NT2/D1 (cell line): Measurements from ENCODE around the gene MRPS10.

Experiments used
- DNase-seq: peaks from one replicate; pipeline ENCODE4 v3.0.0-alpha.2; 2011; ENCODE audit warnings: low read depth, low spot score
- H3K27me3 ChIP-seq: 2 replicates; pipeline ENCODE4 v1.6.0; 2011; ENCODE audit warnings: mild to moderate bottlenecking; ENCODE audit not compliant: insufficient read length, insufficient read depth
- H3K36me3 ChIP-seq: 2 replicates; pipeline ENCODE4 v1.6.1; 2011; ENCODE audit warnings: mild to moderate bottlenecking, low read length, mixed read lengths; ENCODE audit not compliant: insufficient read depth, insufficient read length
- H3K4me1 ChIP-seq: 2 replicates; pipeline ENCODE4 v1.5.1; 2011; ENCODE audit not compliant: insufficient read depth, insufficient read length
- H3K4me3 ChIP-seq: 2 replicates; pipeline ENCODE4 v1.5.1; 2011; ENCODE audit warnings: low read depth; ENCODE audit not compliant: insufficient read length
- H3K9ac ChIP-seq: 2 replicates; pipeline ENCODE4 v1.6.0; 2011; ENCODE audit warnings: low read depth; ENCODE audit not compliant: insufficient read length
- H3K9me3 ChIP-seq: 2 replicates; pipeline ENCODE4 v1.5.1; 2011; ENCODE audit warnings: mild to moderate bottlenecking, low read length; ENCODE audit not compliant: insufficient read depth
- SUZ12 ChIP-seq: IDR thresholded peaks from 2 replicates; pipeline ENCODE4 v1.6.1; 2011; ENCODE audit not compliant: insufficient read length, insufficient read depth; ENCODE audit errors: extremely low read depth
- YY1 ChIP-seq: IDR thresholded peaks from 2 replicates; pipeline ENCODE4 v1.6.1; 2011; ENCODE audit not compliant: insufficient read length, insufficient read depth
- ZNF274 ChIP-seq: IDR thresholded peaks from 2 replicates; pipeline ENCODE4 v1.6.1; 2011; ENCODE audit warnings: mild to moderate bottlenecking, low read depth, low read length

The MRPS10 gene

GRCh38 chr6:42260396-42260888 lies 42.8 kb upstream of the MRPS10 start:
- Histone ChIP-seq H3K4me3 (no peak overlapping the region), H3K27me3 (no peaks in the 10 kb centered on the region), H3K36me3 (peaks cover 24% of the 10 kb centered on the region), H3K9ac (no peak overlapping the region), H3K4me1 (peaks cover 7% of the 10 kb centered on the region), H3K9me3 (no peaks in the 10 kb centered on the region)
- TF ChIP-seq SUZ12: no peak
- TF ChIP-seq YY1: no peak
- no peak for TF ChIP-seq ZNF274
- DNase-seq: no peak

- H3K4me3 ChIP-seq: no peak overlapping the region
Observed at GRCh38 chr6:42259841-42260395, 42.3 kb upstream of the MRPS10 start.

GRCh38 chr6:42259286-42259685 lies 41.6 kb upstream of the MRPS10 start:
- TF ChIP-seq YY1 (no peak), ZNF274 (no peak), SUZ12 (no peak)
- Histone ChIP-seq H3K4me1 (peaks cover 7% of the 10 kb centered on the region), H3K36me3 (peaks cover 36% of the 10 kb centered on the region), H3K4me3 (no peak overlapping the region), H3K9me3 (no peaks in the 10 kb centered on the region), H3K9ac (no peak overlapping the region), H3K27me3 (no peaks in the 10 kb centered on the region)
- no peak for DNase-seq

More at GRCh38 chr6:42259841-42260395, 42.3 kb upstream of the MRPS10 start:
- peaks cover 7% of the 10 kb centered on the region for H3K4me1 ChIP-seq
- DNase-seq: no peak
- TF ChIP-seq YY1: no peak
- TF ChIP-seq SUZ12: no peak
- TF ChIP-seq ZNF274: no peak
- H3K36me3 ChIP-seq: peaks cover 30% of the 10 kb centered on the region
- no peaks in the 10 kb centered on the region for H3K27me3 ChIP-seq
- no peak overlapping the region for H3K9ac ChIP-seq
- no peaks in the 10 kb centered on the region for H3K9me3 ChIP-seq

DNA sequence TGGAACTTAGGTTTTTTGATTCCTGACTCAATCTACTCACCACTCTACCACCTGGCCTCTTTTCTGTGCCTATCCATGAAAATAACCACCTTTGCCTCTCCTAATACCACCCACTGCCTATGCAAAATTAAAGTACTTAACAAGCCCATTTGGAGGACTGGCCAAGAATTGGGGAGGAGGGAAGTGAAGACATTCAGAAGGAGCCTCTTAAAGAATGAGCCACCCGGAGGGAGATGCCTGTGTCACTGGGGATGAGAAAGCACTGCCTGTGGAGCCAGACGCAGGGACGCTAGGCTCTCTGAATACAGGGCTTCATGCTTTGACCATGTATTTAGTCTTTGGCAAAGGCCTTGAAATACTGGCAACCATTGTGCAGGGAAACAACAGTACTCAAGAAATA lies 40.0 kb upstream of the MRPS10 start:
- Histone ChIP-seq H3K4me1 (peaks cover 3% of the 10 kb centered on the region), H3K36me3 (peaks cover 39% of the 10 kb centered on the region), H3K27me3 (no peaks in the 10 kb centered on the region), H3K9ac (no peak overlapping the region), H3K4me3 (no peak overlapping the region), H3K9me3 (no peaks in the 10 kb centered on the region)
- DNase-seq: peak; percentile 71
- no peak for TF ChIP-seq ZNF274
- TF ChIP-seq SUZ12: no peak
- no peak for TF ChIP-seq YY1

DNA sequence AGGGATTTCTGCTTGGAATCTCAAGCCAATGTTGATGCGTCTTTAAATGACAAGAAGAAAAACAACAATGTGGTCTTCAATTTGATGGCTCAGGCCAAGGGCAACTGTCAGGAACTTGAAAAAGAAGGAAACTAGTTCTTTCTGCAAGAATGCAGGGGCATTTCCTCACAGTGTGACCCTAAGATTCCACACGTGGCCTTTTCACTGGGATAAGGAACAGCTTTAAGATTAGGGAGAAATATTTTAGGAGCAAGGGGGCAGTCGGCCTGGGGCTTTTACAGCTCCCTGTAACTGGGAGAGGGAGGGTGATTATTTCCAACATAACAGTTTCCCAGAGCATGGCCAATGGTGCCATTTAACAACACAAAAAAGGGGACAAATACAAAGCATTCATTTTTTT lies 39.4 kb upstream of the MRPS10 start:
- Histone ChIP-seq H3K27me3 (no peaks in the 10 kb centered on the region), H3K9ac (no peak overlapping the region), H3K36me3 (peaks cover 39% of the 10 kb centered on the region)

DNA sequence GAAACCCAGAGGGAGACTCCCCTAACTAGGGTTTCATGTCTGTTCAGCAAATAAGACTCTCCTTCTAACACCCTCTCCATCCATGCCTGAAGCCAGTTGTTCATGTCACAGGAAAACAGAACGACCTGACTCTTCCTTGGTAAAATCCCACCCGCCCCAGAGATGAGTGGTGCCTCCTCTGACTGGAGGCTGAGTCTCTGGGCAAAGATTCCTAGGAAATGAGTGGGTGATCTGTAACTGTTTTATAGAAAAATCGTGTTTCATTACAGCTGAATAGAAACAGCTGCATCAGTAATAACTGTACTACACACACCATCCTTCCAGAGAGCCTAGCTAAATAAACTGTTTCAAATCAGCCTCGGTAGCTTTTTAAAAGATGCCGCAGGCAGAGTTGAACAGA lies 37.4 kb upstream of the MRPS10 start:
- no peak overlapping the region for H3K4me3 ChIP-seq
- no peak for DNase-seq
- H3K36me3 ChIP-seq: peaks cover 41% of the 10 kb centered on the region
- no peak overlapping the region for H3K9ac ChIP-seq
- H3K27me3 ChIP-seq: no peaks in the 10 kb centered on the region
- TF ChIP-seq YY1: no peak
- H3K4me1 ChIP-seq: peaks cover 8% of the 10 kb centered on the region
- H3K9me3 ChIP-seq: no peaks in the 10 kb centered on the region

More for the DNA sequence above, 39.4 kb upstream of the MRPS10 start:
- peaks cover 4% of the 10 kb centered on the region for H3K4me1 ChIP-seq
- DNase-seq: peak; percentile 5
- TF ChIP-seq SUZ12: no peak
- no peak for TF ChIP-seq YY1
- no peak for TF ChIP-seq ZNF274
- H3K4me3 ChIP-seq: no peak overlapping the region
- H3K9me3 ChIP-seq: no peaks in the 10 kb centered on the region

- Histone ChIP-seq H3K27me3 (no peaks in the 10 kb centered on the region), H3K9ac (no peak overlapping the region), H3K9me3 (no peaks in the 10 kb centered on the region), H3K36me3 (peaks cover 46% of the 10 kb centered on the region), H3K4me3 (no peak overlapping the region), H3K4me1 (peaks cover 8% of the 10 kb centered on the region)
- TF ChIP-seq ZNF274 (no peak), YY1 (no peak)
- no peak for DNase-seq
Observed at GRCh38 chr6:42254505-42254904, 36.8 kb upstream of the MRPS10 start.
